H4 (cell line): ENCODE data around the gene SMLR1. TPM values are rescaled to one million over a fixed set of nuclear protein-coding genes. Genes with fewer than 3 reads are reported as not detected.

Source experiments
- DNase-seq: peaks from one replicate; pipeline ENCODE4 v3.0.0-alpha.2; 2015; ENCODE audit warnings: low spot score
- total RNA-seq: library from RNA; depleted of rRNA; stranded (reverse); fragments of >200 nt; shearing (Covaris generic); gene quantifications from 2 replicates; pipeline ENCODE4 v1.2.3, GENCODE V29; 2014

SMLR1 gene
- total RNA-seq, 1 experiment from 2014 or later = not detected

GRCh38 chr6:130824978-130825694 lies 2.1 kb upstream of the SMLR1 start:
- no peak for DNase-seq

GRCh38 chr6:130825772-130826441 lies 1.3 kb upstream of the SMLR1 start:
- no peak for DNase-seq

DNA sequence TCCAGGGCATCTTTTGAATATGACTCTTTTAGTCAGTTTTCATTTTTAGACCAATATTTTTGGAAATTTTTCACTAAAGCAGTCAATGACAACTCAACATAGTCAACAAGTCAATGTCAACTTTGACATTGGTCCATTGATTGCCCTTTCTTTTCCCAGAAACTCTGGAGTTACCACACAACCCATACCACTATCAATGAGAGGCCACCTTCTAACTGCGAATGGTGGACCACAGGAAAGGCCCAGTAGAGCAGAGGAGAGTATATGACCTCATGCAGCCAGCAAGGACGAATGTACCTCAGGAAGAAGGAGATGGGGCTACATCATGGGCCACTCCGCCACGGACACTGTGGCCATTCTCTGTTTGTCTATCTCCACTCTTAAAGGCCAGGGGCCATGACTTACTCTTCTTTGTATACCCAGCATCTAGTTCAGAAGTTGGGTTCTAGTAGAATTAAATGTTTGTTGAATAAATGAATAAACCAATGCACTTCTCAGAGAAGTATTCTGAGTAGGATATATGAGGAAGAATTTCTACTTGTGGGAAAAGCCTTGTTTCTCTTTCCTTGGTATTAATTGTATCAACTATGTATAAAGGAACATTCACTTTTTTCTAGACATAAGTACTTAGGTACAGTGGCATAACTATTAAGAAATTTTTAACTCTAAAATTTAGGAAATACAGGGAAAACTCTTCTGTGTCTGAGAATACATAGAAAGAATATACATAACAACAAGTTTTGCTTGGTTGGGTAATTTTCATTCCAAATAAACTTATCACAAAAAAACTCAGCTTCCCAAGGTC lies 562 bp upstream of the SMLR1 start:
- DNase-seq = no peak

- no peak for DNase-seq
These were observed 2.2 kb downstream of the SMLR1 start for GRCh38 chr6:130829333-130829910.

- DNase-seq = no peak
These were observed 4.4 kb downstream of the SMLR1 start for GRCh38 chr6:130831607-130832006.

GRCh38 chr6:130833569-130833968 lies 6.4 kb downstream of the SMLR1 start:
- no peak for DNase-seq

DNA sequence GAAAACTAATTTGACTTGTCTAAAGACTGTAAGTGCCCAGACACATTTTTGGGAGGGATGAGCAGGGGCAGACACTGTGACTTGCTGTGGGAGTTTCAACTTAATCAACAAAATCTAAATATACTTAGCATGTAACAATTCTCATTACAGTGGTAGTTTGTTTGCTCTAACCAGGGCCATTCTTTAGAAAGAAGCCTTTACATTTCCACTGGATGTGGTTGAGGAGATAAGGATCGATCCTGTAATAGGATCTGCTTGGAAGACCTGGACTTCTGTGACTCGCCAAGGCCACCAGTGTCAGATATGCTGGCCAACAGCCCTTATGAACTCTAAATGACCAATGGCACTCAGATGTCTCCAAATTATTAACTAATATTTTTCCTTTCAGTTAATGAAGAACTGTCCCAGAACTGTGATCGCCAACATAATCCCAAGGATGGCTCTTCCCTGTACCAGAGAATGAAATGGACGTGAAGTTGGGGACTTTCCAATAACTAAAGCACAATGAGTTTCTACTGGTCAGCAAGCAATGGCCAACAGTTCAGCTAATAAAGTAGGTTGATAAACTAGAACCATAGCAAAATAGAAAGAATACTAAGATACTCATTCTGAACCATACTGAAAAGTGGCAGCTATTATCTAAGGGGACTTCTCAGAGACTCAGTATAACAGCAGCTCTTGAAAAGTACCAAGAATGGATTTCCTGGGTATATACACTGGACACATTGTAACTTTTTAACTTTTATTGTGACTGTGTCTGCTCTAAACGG lies 7.5 kb downstream of the SMLR1 start:
- DNase-seq = no peak

DNA sequence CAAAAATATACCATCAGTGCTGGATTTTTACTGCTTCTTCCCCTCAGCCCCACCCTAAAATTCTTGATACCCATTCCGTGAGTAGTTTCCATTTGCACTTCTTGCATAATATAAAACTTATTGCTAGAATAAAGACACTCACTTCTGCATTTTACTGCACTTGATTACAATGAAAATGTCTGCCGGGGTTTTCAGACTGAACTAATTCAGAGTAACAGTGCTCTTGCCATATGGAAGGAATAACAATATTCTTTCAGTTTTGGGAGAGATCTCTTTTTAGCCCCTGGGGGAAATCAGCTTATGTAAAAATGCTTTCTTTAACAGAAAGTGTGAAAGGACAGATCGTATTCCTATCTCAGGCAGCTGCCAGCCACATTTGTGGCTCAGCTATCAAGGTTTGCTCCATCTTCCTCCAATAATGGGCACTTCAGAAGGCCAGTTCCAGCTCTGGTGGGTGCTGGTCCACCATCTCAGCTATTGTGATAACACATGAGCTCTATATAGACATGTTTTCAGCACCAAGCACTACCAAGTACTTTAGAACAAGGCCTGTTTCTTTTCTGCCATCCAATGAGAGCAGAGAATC lies 8.9 kb downstream of the SMLR1 start:
- DNase-seq = no peak

GRCh38 chr6:130837067-130837466 lies 9.9 kb downstream of the SMLR1 start:
- no peak for DNase-seq

DNA sequence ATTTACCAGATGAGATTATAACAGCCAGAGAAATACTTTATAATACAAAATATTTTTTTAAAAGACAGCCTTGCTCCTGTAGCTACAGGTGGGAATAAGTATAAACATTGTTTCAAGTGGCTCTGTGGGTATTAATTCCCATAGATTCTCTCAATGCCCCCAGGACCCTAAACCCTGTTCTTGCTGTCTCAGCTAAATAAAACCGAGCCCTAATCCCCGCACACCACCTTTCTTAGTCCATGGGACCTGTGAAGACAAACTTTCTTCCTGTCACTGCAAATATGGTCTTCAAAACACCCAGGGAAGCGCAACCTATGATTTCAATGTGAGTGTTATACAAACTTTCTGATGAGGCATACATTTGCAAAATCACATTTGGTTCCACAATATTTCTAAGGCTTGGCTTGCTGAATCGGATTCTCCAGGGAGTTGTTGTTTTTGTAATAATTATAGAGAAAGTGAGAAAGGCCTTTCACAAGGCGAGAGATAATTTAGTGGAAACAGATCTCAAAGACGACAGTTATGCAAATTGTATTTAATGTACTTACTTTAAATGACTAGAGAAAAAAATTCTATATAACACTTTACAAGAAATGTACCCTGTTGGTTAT lies 11.1 kb downstream of the SMLR1 start:
- no peak for DNase-seq

- no peak for DNase-seq
These were observed 11.7 kb downstream of the SMLR1 start for GRCh38 chr6:130838951-130839350.

DNA sequence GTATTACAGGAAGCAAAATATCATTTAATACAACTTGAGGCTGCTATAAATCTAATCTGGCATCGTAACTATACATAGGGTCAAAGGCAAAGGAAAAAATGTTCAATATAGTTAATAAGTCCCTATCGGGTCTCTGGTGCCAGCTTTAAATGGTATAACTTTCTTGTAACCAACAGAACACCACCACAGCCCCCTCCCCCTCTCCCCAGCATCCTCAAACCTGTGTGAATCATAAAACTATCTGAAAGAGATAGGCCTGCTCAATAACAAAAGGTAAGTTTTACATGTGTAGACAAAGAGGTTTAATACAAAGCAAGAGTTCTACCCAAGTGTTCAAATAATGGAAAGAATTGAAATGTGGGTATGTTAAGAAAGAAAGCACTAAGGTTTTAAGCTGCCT lies 12.2 kb downstream of the SMLR1 start:
- no peak for DNase-seq

DNA sequence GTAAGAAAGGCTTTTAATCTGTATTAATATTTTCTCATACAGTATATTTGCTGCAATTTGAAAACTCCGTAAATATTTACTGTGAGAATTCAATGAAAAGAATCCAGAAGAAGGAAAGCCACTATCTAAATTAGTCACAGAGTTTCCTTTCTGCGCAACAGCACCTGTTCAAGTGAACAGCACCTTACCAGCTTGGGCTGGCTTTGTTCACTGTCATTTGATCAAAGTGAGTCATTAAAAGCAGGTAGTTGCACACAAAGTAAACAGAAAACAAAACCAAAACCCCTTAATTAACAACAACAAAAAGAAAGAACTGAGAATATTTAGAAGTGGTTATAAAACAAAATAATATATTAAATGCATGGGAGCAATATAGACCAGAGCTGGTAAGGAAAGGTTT lies 12.8 kb downstream of the SMLR1 start:
- no peak for DNase-seq

DNA sequence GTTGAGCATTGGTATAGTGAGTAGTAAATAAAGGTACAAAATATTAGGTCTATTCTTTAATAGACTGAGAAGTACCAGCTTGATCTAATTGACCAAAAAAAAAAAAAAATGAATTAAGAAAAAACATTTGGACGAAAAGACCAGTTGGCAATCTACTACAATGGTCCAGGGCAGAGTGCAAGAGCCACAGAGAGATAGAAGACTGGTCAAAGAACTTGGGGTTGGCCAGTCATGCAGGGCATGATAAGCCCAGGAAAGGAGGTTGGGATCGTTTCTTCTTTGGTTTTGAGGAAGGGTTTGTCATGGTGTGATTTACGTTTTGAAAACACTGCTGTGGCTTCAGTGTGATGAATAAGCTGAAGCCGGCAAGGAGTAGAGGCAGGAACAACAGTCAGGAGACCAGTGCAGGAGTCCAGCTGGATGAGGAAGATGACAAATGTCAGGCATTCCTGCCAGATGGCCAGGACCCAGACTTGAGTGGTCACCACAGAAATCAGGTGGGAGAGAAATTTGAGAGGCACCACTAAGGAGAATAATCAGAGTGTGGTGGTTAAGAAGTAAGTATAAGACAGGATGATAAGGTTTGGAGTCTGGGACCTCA lies 14.0 kb downstream of the SMLR1 start:
- no peak for DNase-seq

DNA sequence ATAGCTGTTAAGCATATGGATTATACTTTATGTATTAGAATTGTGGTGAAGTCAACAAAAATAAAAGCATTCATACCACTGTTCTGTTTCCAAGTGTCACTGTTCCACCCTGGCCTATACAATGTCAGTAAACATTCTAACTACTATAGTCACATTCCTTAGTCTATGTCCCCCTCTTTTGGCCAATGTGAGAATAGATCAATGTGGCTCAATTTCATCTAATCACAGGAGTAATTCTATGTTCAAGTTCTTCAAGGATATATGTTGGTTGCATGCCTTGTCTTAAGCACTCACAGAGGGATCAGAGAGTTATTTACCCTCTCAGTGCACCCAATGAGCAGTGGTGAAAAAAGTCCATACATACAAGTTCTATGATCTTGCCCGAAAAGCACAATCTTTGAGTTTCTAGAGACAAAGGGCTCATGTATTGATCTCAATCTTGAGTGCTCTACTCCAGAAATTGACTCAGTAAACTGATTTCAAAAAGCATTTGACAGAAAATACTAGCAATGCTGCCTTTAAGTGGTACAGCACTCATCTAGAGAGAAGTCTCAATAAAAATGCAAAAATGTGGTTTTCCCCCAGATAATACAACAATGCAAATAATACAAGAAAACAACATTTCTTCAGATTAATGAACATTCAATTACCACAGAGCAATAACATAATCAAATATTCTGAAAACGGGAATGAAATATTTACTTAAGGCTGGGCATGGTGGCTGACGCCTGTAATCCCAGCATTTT lies 16.5 kb downstream of the SMLR1 start:
- peak; percentile 28 for DNase-seq

- no peak for DNase-seq
These were observed 19.3 kb downstream of the SMLR1 start for GRCh38 chr6:130846501-130846900.

DNA sequence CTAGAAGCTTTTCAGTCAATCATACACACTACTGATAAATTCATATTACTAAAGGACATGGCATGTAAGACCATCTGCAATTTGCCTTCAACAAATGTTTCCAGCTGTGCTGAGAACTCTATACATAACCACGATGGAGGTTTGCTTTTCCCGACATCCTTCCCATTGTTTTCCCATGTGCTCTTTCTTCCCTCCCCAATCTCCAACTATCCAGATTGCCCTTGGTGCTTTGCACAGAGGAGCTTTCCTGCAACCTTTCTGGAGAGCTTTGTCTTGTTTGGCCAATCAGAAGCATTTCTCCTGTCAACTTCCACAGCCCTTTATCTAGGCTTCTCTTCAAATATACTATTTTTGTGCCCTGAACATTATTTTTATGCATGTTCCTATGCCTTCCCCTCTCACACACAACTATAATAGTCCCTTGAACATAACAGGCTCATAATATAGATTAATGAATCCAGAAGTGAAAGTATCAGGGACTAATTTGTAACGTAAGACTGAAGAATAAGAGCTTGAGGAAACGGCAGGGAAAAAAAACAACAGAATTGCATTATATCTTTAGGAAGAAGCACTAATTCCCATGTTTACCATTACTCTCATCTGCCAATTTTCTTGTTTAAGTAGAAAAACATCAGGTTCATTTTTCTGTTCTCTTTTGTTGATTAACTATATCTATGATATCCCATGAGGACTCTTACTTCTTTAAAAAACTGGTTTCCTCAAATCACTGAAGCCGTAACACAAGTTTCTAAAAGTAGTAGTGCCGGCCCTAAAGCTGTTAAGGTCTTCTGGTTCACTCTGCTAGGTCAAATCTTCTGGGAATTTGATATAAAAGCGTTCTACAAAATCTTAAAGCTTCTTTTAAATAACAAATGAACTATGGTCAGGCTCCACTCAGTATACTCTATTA lies 20.1 kb downstream of the SMLR1 start:
- DNase-seq = no peak

DNA sequence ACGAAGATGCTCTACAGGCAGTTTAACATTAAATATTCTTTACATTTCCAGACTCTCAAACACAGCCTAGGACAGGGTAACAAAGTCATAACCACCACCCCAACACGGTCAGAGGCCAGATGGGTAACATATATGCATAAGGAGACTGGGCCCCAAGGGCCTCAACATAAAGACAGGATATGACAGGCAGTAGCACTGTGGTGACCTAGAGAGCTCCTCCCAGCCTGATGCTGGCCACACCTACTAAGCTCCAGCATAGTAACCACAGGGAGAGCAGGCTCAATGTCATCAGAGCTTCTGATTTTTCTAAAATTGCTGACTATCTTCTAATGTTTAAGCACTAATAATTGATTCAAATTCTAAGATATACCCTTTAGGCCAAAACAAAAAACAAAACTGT lies 21.7 kb downstream of the SMLR1 start:
- peak; percentile 6 for DNase-seq

GRCh38 chr6:130849594-130849993 lies 22.4 kb downstream of the SMLR1 start:
- DNase-seq = no peak
